ENCODE results near the gene PIEZO1. TPM values are rescaled to one million over a fixed set of nuclear protein-coding genes. Genes with fewer than 3 reads are reported as not detected.

Gene PIEZO1
- total RNA-seq, 2 donors from 2014 or later, result 55.7 to 128 TPM

- ATAC-seq (no peak), DNase-seq (ENCODE audit: low spot score in 2 of 2) (no peak)
- H3K36me3 Mint-ChIP-seq, result no peaks in the 10 kb centered on the region
- H3K27ac Mint-ChIP-seq, result no peak overlapping the region
- no peaks in the 10 kb centered on the region for H3K9me3 Mint-ChIP-seq
These were observed 34.1 kb upstream of the PIEZO1 start for GRCh38 chr16:88819126-88819525.

GRCh38 chr16:88818575-88818874 is 33.5 kb upstream of the PIEZO1 start:
- no peak for DNase-seq (ENCODE audit: low spot score in 2 of 2)
- no peaks in the 10 kb centered on the region for H3K36me3 Mint-ChIP-seq
- no peak for ATAC-seq
- H3K27ac Mint-ChIP-seq, result no peak overlapping the region
- no peaks in the 10 kb centered on the region for H3K9me3 Mint-ChIP-seq

GRCh38 chr16:88817785-88818574 is 33.0 kb upstream of the PIEZO1 start:
- no peak for DNase-seq (ENCODE audit: low spot score in 2 of 2)
- H3K36me3 Mint-ChIP-seq, result no peaks in the 10 kb centered on the region
- H3K27ac Mint-ChIP-seq, result no peak overlapping the region
- H3K9me3 Mint-ChIP-seq, result no peaks in the 10 kb centered on the region
- no peak for ATAC-seq

GRCh38 chr16:88816736-88817535 is 31.9 kb upstream of the PIEZO1 start:
- H3K9me3 Mint-ChIP-seq, result no peaks in the 10 kb centered on the region
- no peak for ATAC-seq
- no peak for DNase-seq (ENCODE audit: low spot score in 2 of 2)

GRCh38 chr16:88815901-88816589 is 31.0 kb upstream of the PIEZO1 start:
- Mint-ChIP-seq H3K27ac (no peak overlapping the region), H3K36me3 (peaks cover 0 to 2% of the 10 kb centered on the region in 2 donors), H3K9me3 (no peaks in the 10 kb centered on the region)
- peak in 1 of 2 donors; percentile 13 for ATAC-seq
- DNase-seq (ENCODE audit: low spot score in 2 of 2), result peak in 1 of 2 donors; percentile 67

More at GRCh38 chr16:88816736-88817535, 31.9 kb upstream of the PIEZO1 start:
- H3K27ac Mint-ChIP-seq, result no peak overlapping the region
- H3K36me3 Mint-ChIP-seq, result no peaks in the 10 kb centered on the region

- H3K27ac Mint-ChIP-seq, result no peak overlapping the region
- H3K9me3 Mint-ChIP-seq, result no peaks in the 10 kb centered on the region
- peaks cover 0 to 8% of the 10 kb centered on the region in 2 donors for H3K36me3 Mint-ChIP-seq
- no peak for ATAC-seq
- no peak for DNase-seq (ENCODE audit: low spot score in 2 of 2)
These were observed 30.2 kb upstream of the PIEZO1 start for GRCh38 chr16:88815227-88815626.

- H3K9me3 Mint-ChIP-seq, result no peaks in the 10 kb centered on the region
- DNase-seq (ENCODE audit: low spot score in 2 of 2), result no peak
- peaks cover 0 to 11% of the 10 kb centered on the region in 2 donors for H3K36me3 Mint-ChIP-seq
- ATAC-seq, result no peak
- no peak overlapping the region for H3K27ac Mint-ChIP-seq
These were observed 29.1 kb upstream of the PIEZO1 start for GRCh38 chr16:88814144-88814502.

GRCh38 chr16:88813269-88814143 is 28.5 kb upstream of the PIEZO1 start:
- Mint-ChIP-seq H3K27ac (peak overlapping the region in 1 of 2 donors; percentile 95), H3K36me3 (peaks cover under 1 to 11% of the 10 kb centered on the region in 2 donors), H3K9me3 (no peaks in the 10 kb centered on the region)
- DNase-seq (ENCODE audit: low spot score in 2 of 2) (no peak), ATAC-seq (no peak)

- DNase-seq (ENCODE audit: low spot score in 2 of 2), result no peak
- Mint-ChIP-seq H3K27ac (peak overlapping the region; percentile 95), H3K9me3 (no peaks in the 10 kb centered on the region), H3K36me3 (peaks cover 8 to 11% of the 10 kb centered on the region in 2 donors)
- no peak for ATAC-seq
These were observed 27.7 kb upstream of the PIEZO1 start for GRCh38 chr16:88812513-88813268.

- DNase-seq (ENCODE audit: low spot score in 2 of 2), result peak; percentile 97 to 100
- ATAC-seq, result peak; percentile 74 to 77
- Mint-ChIP-seq H3K36me3 (peaks cover 11% of the 10 kb centered on the region in 2 donors), H3K27ac (peak within 1 kb of the TSS; percentile 95 to 96), H3K9me3 (no peaks in the 10 kb centered on the region)
These were observed 26.9 kb upstream of the PIEZO1 start, which contains the start of gene APRT for GRCh38 chr16:88811769-88812512. TSS of gene APRT (minus strand) at chr16:88811928. CDS start at chr16:88811899, 29 bp downstream.

- peak; percentile 75 to 77 for DNase-seq (ENCODE audit: low spot score in 2 of 2)
- peaks cover 11% of the 10 kb centered on the region in 2 donors for H3K36me3 Mint-ChIP-seq
- no peaks in the 10 kb centered on the region for H3K9me3 Mint-ChIP-seq
- H3K27ac Mint-ChIP-seq, result peak overlapping the region; percentile 95
- ATAC-seq, result peak; percentile 60 to 62
These were observed 26.1 kb upstream of the PIEZO1 start for GRCh38 chr16:88810912-88811768.

- peak in 1 of 2 donors; percentile 35 for ATAC-seq
- Mint-ChIP-seq H3K36me3 (peaks cover 11% of the 10 kb centered on the region in 2 donors), H3K27ac (peak overlapping the region; percentile 95), H3K9me3 (no peaks in the 10 kb centered on the region)
- peak; percentile 44 to 73 for DNase-seq (ENCODE audit: low spot score in 2 of 2)
These were observed 25.3 kb upstream of the PIEZO1 start for GRCh38 chr16:88810166-88810911.

- no peak for ATAC-seq
- Mint-ChIP-seq H3K9me3 (no peaks in the 10 kb centered on the region), H3K27ac (peak overlapping the region; percentile 95), H3K36me3 (peaks cover 11 to 12% of the 10 kb centered on the region in 2 donors)
- peak in 1 of 2 donors; percentile 60 for DNase-seq (ENCODE audit: low spot score in 2 of 2)
These were observed 24.7 kb upstream of the PIEZO1 start for GRCh38 chr16:88809676-88810165.
